Measurements from ENCODE around the gene CHTF18. TPM values are rescaled to one million over a fixed set of nuclear protein-coding genes. Genes with fewer than 3 reads are reported as not detected.

CHTF18 gene
- total RNA-seq, 1 donor from 2014 or later: 12.3 TPM

- intact Hi-C loops (cut with DNase I): no loop called here
- Histone ChIP-seq H3K4me1 (no peaks in the 10 kb centered on the region), H3K4me3 (no peak overlapping the region), H3K27me3 (peaks cover 11% of the 10 kb centered on the region), H3K9me3 (peaks cover 7% of the 10 kb centered on the region), H3K27ac (no peak overlapping the region), H3K36me3 (no peaks in the 10 kb centered on the region)
- TF ChIP-seq CTCF (IDR thresholded peaks at IDR 0.05): no peak
- ATAC-seq (no peak), DNase-seq (no peak)
These were observed 50.3 kb downstream of the CHTF18 start for GRCh38 chr16:838741-839140.

GRCh38 chr16:839643-840408, 51.4 kb downstream of the CHTF18 start:
- no peak for TF ChIP-seq CTCF (IDR thresholded peaks at IDR 0.05)
- DNase-seq (no peak), ATAC-seq (peak; percentile 3)
- no peaks in the 10 kb centered on the region for H3K36me3 ChIP-seq
- H3K27me3 ChIP-seq: peaks cover 11% of the 10 kb centered on the region
- no peak overlapping the region for H3K27ac ChIP-seq
- no peak overlapping the region for H3K4me3 ChIP-seq
- no peaks in the 10 kb centered on the region for H3K4me1 ChIP-seq
- peaks cover 7% of the 10 kb centered on the region for H3K9me3 ChIP-seq
- intact Hi-C loops (cut with DNase I): no loop called here

- peaks cover 7% of the 10 kb centered on the region for H3K9me3 ChIP-seq
- ATAC-seq (no peak), DNase-seq (no peak)
- intact Hi-C loops (cut with DNase I): no loop called here
- no peak overlapping the region for H3K27ac ChIP-seq
- no peaks in the 10 kb centered on the region for H3K4me1 ChIP-seq
- peaks cover 11% of the 10 kb centered on the region for H3K27me3 ChIP-seq
- no peak for TF ChIP-seq CTCF (IDR thresholded peaks at IDR 0.05)
- H3K4me3 ChIP-seq: no peak overlapping the region
- no peaks in the 10 kb centered on the region for H3K36me3 ChIP-seq
These were observed 52.4 kb downstream of the CHTF18 start for GRCh38 chr16:840561-841454.

- Histone ChIP-seq H3K4me1 (no peaks in the 10 kb centered on the region), H3K27me3 (peaks cover 11% of the 10 kb centered on the region), H3K27ac (no peak overlapping the region), H3K36me3 (no peaks in the 10 kb centered on the region), H3K9me3 (peaks cover 6% of the 10 kb centered on the region), H3K4me3 (no peak overlapping the region)
- intact Hi-C loops (cut with DNase I): no loop called here
- TF ChIP-seq CTCF (IDR thresholded peaks at IDR 0.05): no peak
- ATAC-seq: peak; percentile 3
- no peak for DNase-seq
These were observed 53.1 kb downstream of the CHTF18 start for GRCh38 chr16:841455-842060.

GRCh38 chr16:842061-842476, 53.6 kb downstream of the CHTF18 start:
- Histone ChIP-seq H3K4me1 (no peaks in the 10 kb centered on the region), H3K4me3 (no peak overlapping the region), H3K9me3 (peaks cover under 1% of the 10 kb centered on the region), H3K27me3 (peaks cover 11% of the 10 kb centered on the region), H3K27ac (no peak overlapping the region), H3K36me3 (no peaks in the 10 kb centered on the region)
- peak; percentile 48 for ATAC-seq
- TF ChIP-seq CTCF (IDR thresholded peaks at IDR 0.05): no peak
- intact Hi-C loops (cut with DNase I): no loop called here
- DNase-seq: no peak
